HCT116 (cell line): Measurements from ENCODE around the gene VCPKMT. TPM values are rescaled to one million over a fixed set of nuclear protein-coding genes. Genes with fewer than 3 reads are reported as not detected.

Source experiments
- ATAC-seq: fragments of 200-7000 bp; cut with Tn5 transposase; 2 replicates; pipeline ENCODE4 v1.9.1; 2020; ENCODE audit warnings: mild to moderate bottlenecking, moderate library complexity
- BruUV-seq: library from RNA; stranded (reverse); fragments of 400-500 nt; replicated peaks from 2 replicates; lab custom pipeline; 2021; lab: Mats Ljungman, UMichigan
- CTCF ChIA-PET: fragments of 300-600 bp; sonication (Branson Sonifier 250); formaldehyde crosslinking; loops from one replicate; lab custom pipeline; 2021; ENCODE audit warnings: antibody characterized with exemption; lab: Charles Lee
- POLR2A ChIA-PET: fragments of 300-600, 350-600 bp; sonication (Branson Sonifier 250); formaldehyde crosslinking; loops from one replicate; lab custom pipeline; 2021; ENCODE audit warnings: antibody characterized with exemption; lab: Charles Lee
- RAD21 ChIA-PET, 2 experiments: fragments of 300-600 bp; sonication (Branson Sonifier 250); formaldehyde crosslinking; loops; one replicate each; lab custom pipeline; 2023; ENCODE audit warnings: low total read pairs in 2 of 2; ENCODE audit not compliant: uncharacterized antibody in 2 of 2, unreplicated experiment in 2 of 2, low non-redundant PET in 1 of 2; lab: Charles Lee
- DNase-seq: peaks from one replicate; pipeline ENCODE4 v3.0.0-alpha.2; 2010; ENCODE audit warnings: low read depth, low spot score
- H2AFZ ChIP-seq: fragments of 200-600 bp; shearing (Covaris generic), sonication (generic); 2 replicates; pipeline ENCODE4 v1.6.1; 2017; ENCODE audit warnings: low read depth, mixed run types, mixed read lengths, antibody characterized with exemption, low read length; ENCODE audit not compliant: poor library complexity, severe bottlenecking
- H3K27ac ChIP-seq: 2 replicates; pipeline ENCODE4 v1.5.1; 2012; ENCODE audit warnings: low read depth, low read length
- H3K27me3 ChIP-seq: fragments of 200-600 bp; sonication (generic); 2 replicates; pipeline ENCODE4 v1.6.1; 2016; ENCODE audit warnings: mixed run types, low read length, mixed read lengths; ENCODE audit not compliant: insufficient read depth
- H3K36me3 ChIP-seq, 2 experiments: fragments of 200-500 bp in 1 of 2; fragments of 200-600 bp in 1 of 2; sonication (Bioruptor generic) in 1 of 2; sonication (generic) in 1 of 2; 2 replicates each; pipeline versions ENCODE4 v1.5.1 to v1.6.1; 2014 to 2016; ENCODE audit warnings: low read length in 2 of 2, inconsistent platforms in 1 of 2, mixed read lengths in 1 of 2, mixed run types in 1 of 2; ENCODE audit not compliant: insufficient read depth in 2 of 2, control insufficient read depth in 1 of 2
- H3K4me1 ChIP-seq, 2 experiments: fragments of 200-600 bp in 1 of 2; sonication (generic) in 1 of 2; 2 replicates each; pipeline versions ENCODE4 v1.5.1 to v1.6.1; 2012 to 2017; ENCODE audit warnings: low read length in 2 of 2, inconsistent platforms in 1 of 2, mild to moderate bottlenecking in 1 of 2, mixed read lengths in 1 of 2, mixed run types in 1 of 2, moderate library complexity in 1 of 2; ENCODE audit not compliant: insufficient read depth in 2 of 2, control insufficient read depth in 1 of 2
- H3K4me2 ChIP-seq: fragments of 200-600 bp; sonication (generic); 2 replicates; pipeline ENCODE4 v1.6.1; 2017; ENCODE audit warnings: mixed run types, low read length, mixed read lengths
- H3K4me3 ChIP-seq, 2 experiments: fragments of 200-600 bp in 1 of 2; sonication (generic) in 1 of 2; replicated peaks in 1 of 2; 2 replicates each; pipeline ENCODE4 v1.5.1; 2011 to 2016; ENCODE audit warnings: low read length in 2 of 2, control low read depth in 1 of 2, low read depth in 1 of 2, mild to moderate bottlenecking in 1 of 2, mixed read lengths in 1 of 2, mixed run types in 1 of 2
- H3K79me2 ChIP-seq: fragments of 200-600 bp; sonication (generic); 2 replicates; pipeline ENCODE4 v1.6.1; 2017; ENCODE audit warnings: mild to moderate bottlenecking, mixed run types, low read length, moderate library complexity, mixed read lengths; ENCODE audit not compliant: insufficient read depth
- H3K9ac ChIP-seq: fragments of 200-600 bp; sonication (generic); 2 replicates; pipeline ENCODE4 v1.6.1; 2016; ENCODE audit warnings: low read length, mixed read lengths
- H3K9me2 ChIP-seq: fragments of 200-600 bp; sonication (generic), shearing (Covaris generic); 2 replicates; pipeline ENCODE4 v1.6.1; 2017; ENCODE audit warnings: mixed run types, mild to moderate bottlenecking, moderate library complexity; ENCODE audit not compliant: insufficient read depth
- H3K9me3 ChIP-seq, 2 experiments: fragments of 200-500 bp in 1 of 2; fragments of 200-600 bp in 1 of 2; sonication (Bioruptor generic) in 1 of 2; sonication (generic) in 1 of 2; 2 replicates each; pipeline ENCODE4 v1.6.1; 2014 to 2017; ENCODE audit warnings: low read length in 2 of 2, mixed read lengths in 2 of 2, inconsistent platforms in 1 of 2, low read depth in 1 of 2, mild to moderate bottlenecking in 1 of 2, mixed run types in 1 of 2, moderate library complexity in 1 of 2; ENCODE audit not compliant: control insufficient read depth in 1 of 2, insufficient read depth in 1 of 2
- H4K20me1 ChIP-seq: fragments of 200-600 bp; sonication (generic), shearing (Covaris generic); 2 replicates; pipeline ENCODE4 v1.6.1; 2017; ENCODE audit warnings: mixed run types, mild to moderate bottlenecking, moderate library complexity; ENCODE audit not compliant: insufficient read depth
- CBX3 ChIP-seq: IDR thresholded peaks from 2 replicates; pipeline ENCODE4 v1.6.1; 2012; ENCODE audit warnings: low read depth
- EGR1 ChIP-seq: IDR thresholded peaks from 2 replicates; pipeline ENCODE4 v1.6.1; 2012; ENCODE audit warnings: low read depth
- ELF1 ChIP-seq: IDR thresholded peaks from 2 replicates; pipeline ENCODE4 v1.6.1; 2012; ENCODE audit warnings: low read depth, borderline replicate concordance
- EZH2 ChIP-seq: fragments of 200-600 bp; sonication (generic); IDR thresholded peaks from 2 replicates; pipeline ENCODE4 v1.6.1; 2017; ENCODE audit warnings: antibody characterized with exemption, mixed run types
- EZH2phosphoT487 ChIP-seq: fragments of 200-600 bp; IDR thresholded peaks from 2 replicates; pipeline ENCODE4 v1.6.1; 2018; ENCODE audit warnings: antibody characterized with exemption, borderline replicate concordance
- FOSL1 ChIP-seq: IDR thresholded peaks from 2 replicates; pipeline ENCODE4 v1.6.1; 2012; ENCODE audit warnings: low read depth
- JUND ChIP-seq: IDR thresholded peaks from 2 replicates; pipeline ENCODE4 v1.6.1; 2012
- POLR2A ChIP-seq: IDR thresholded peaks from 2 replicates; pipeline ENCODE4 v1.7.0; 2011; ENCODE audit warnings: borderline replicate concordance; ENCODE audit not compliant: insufficient read depth, insufficient read length; ENCODE audit errors: extremely low read depth
- RAD21 ChIP-seq: IDR thresholded peaks from 2 replicates; pipeline ENCODE4 v1.6.1; 2012; ENCODE audit warnings: low read depth, mild to moderate bottlenecking
- SIN3A ChIP-seq: IDR thresholded peaks from 2 replicates; pipeline ENCODE4 v1.6.1; 2012; ENCODE audit warnings: low read depth
- SRF ChIP-seq: IDR thresholded peaks from 2 replicates; pipeline ENCODE4 v1.6.1; 2012; ENCODE audit warnings: low read depth
- TCF7L2 ChIP-seq: IDR thresholded peaks from 2 replicates; pipeline ENCODE4 v1.7.0; 2011; ENCODE audit warnings: borderline replicate concordance, inconsistent platforms; ENCODE audit not compliant: insufficient read depth, insufficient read length; ENCODE audit errors: extremely low read depth
- ZNF274 ChIP-seq: fragments of 200-500 bp; sonication (Bioruptor generic); IDR thresholded peaks from 2 replicates; pipeline ENCODE4 v1.6.1; 2014; ENCODE audit warnings: mild to moderate bottlenecking, low read depth, low read length, inconsistent platforms
- intact Hi-C: fragments of 100-400 bp; cut with micrococcal nuclease; formaldehyde crosslinking; loops from 2 replicates; pipeline ENCODE4 v1.10.0; 2022
- total RNA-seq: library from RNA; stranded (reverse); gene quantifications from one replicate; pipeline ENCODE4 v1.2.1, GENCODE V29; 2021; ENCODE audit not compliant: unreplicated experiment
- TF ChIP-seq, protein P1 (sequence below): IDR thresholded peaks from 2 replicates; pipeline ENCODE4 v1.6.1; 2012; ENCODE audit warnings: low read depth
- TF ChIP-seq, protein P2 (sequence below), 3 experiments: fragments of 200-600 bp in 1 of 3; sonication (generic) in 1 of 3; IDR thresholded peaks in 2 of 3; conservative IDR thresholded peaks in 1 of 3; 2 replicates each; pipeline ENCODE4 v1.5.1; 2012 to 2017; ENCODE audit warnings: low read depth in 2 of 3, low read length in 2 of 3, antibody characterized with exemption in 1 of 3, borderline replicate concordance in 1 of 3, control low read depth in 1 of 3, mild to moderate bottlenecking in 1 of 3, mixed read lengths in 1 of 3, mixed run types in 1 of 3, moderate library complexity in 1 of 3; ENCODE audit not compliant: insufficient read depth in 1 of 3
- TF ChIP-seq, protein P3 (sequence below): IDR thresholded peaks from 2 replicates; pipeline ENCODE4 v1.6.1; 2012
- TF ChIP-seq, protein P4 (sequence below): IDR thresholded peaks from 2 replicates; pipeline ENCODE4 v1.6.1; 2012

Gene VCPKMT
- total RNA-seq, 1 experiment from 2014 or later = 9.7 TPM

DNA sequence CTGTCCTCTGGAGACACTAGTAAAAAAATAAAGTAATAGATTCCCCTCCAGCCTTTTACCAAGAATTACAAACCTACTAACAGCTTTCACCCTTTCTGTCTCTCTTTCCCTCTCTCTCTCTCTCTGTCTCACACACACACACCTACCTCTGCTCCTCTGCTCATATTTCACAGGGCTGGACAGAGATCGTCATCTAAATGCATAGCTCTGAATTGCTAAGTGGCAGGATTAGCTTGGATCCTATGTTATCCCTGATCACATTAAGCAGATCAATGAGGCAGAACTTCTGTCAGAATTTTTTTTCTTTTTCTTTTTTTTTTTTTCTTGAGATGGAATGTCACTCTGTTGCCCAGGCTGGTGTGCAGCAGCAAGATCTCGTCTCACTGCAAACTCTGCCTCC, 22.9 kb downstream of the VCPKMT start:
- no peaks in the 10 kb centered on the region for H3K27me3 ChIP-seq
- RAD21 ChIA-PET = no interaction called here
- no peaks in the 10 kb centered on the region for H3K4me1 ChIP-seq
- no peak overlapping the region for H3K4me3 ChIP-seq
- CTCF ChIA-PET = no interaction called here
- BruUV-seq = no TSS peak
- POLR2A ChIA-PET = no interaction called here
- no peak overlapping the region for H3K4me2 ChIP-seq
- H2AFZ ChIP-seq = no peak overlapping the region
- H4K20me1 ChIP-seq = no peaks in the 10 kb centered on the region
- no peaks in the 10 kb centered on the region for H3K9me3 ChIP-seq
- H3K36me3 ChIP-seq = no peaks in the 10 kb centered on the region
- DNase-seq = no peak
- H3K79me2 ChIP-seq = no peaks in the 10 kb centered on the region
- H3K27ac ChIP-seq = no peak overlapping the region
- ATAC-seq = no peak
- no peaks in the 10 kb centered on the region for H3K9me2 ChIP-seq
- H3K9ac ChIP-seq = no peak overlapping the region
- TF ChIP-seq TCF7L2 (no peak), SIN3A (no peak), EZH2 (no peak), RAD21 (no peak), POLR2A (no peak), EGR1 (no peak), JUND (no peak), EZH2phosphoT487 (no peak), ZNF274 (no peak), ELF1 (no peak), SRF (no peak), FOSL1 (no peak), CBX3 (no peak)
- TF ChIP-seq, protein P1, sequence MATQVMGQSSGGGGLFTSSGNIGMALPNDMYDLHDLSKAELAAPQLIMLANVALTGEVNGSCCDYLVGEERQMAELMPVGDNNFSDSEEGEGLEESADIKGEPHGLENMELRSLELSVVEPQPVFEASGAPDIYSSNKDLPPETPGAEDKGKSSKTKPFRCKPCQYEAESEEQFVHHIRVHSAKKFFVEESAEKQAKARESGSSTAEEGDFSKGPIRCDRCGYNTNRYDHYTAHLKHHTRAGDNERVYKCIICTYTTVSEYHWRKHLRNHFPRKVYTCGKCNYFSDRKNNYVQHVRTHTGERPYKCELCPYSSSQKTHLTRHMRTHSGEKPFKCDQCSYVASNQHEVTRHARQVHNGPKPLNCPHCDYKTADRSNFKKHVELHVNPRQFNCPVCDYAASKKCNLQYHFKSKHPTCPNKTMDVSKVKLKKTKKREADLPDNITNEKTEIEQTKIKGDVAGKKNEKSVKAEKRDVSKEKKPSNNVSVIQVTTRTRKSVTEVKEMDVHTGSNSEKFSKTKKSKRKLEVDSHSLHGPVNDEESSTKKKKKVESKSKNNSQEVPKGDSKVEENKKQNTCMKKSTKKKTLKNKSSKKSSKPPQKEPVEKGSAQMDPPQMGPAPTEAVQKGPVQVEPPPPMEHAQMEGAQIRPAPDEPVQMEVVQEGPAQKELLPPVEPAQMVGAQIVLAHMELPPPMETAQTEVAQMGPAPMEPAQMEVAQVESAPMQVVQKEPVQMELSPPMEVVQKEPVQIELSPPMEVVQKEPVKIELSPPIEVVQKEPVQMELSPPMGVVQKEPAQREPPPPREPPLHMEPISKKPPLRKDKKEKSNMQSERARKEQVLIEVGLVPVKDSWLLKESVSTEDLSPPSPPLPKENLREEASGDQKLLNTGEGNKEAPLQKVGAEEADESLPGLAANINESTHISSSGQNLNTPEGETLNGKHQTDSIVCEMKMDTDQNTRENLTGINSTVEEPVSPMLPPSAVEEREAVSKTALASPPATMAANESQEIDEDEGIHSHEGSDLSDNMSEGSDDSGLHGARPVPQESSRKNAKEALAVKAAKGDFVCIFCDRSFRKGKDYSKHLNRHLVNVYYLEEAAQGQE = no peak
- TF ChIP-seq, protein P2, sequence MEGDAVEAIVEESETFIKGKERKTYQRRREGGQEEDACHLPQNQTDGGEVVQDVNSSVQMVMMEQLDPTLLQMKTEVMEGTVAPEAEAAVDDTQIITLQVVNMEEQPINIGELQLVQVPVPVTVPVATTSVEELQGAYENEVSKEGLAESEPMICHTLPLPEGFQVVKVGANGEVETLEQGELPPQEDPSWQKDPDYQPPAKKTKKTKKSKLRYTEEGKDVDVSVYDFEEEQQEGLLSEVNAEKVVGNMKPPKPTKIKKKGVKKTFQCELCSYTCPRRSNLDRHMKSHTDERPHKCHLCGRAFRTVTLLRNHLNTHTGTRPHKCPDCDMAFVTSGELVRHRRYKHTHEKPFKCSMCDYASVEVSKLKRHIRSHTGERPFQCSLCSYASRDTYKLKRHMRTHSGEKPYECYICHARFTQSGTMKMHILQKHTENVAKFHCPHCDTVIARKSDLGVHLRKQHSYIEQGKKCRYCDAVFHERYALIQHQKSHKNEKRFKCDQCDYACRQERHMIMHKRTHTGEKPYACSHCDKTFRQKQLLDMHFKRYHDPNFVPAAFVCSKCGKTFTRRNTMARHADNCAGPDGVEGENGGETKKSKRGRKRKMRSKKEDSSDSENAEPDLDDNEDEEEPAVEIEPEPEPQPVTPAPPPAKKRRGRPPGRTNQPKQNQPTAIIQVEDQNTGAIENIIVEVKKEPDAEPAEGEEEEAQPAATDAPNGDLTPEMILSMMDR (IDR thresholded peaks at IDR 0.05 in 2 of 3, conservative IDR thresholded peaks at IDR 0.05 in 1 of 3; ENCODE audit: borderline replicate concordance in 1 of 3, insufficient read depth in 1 of 3, low read depth in 2 of 3, low read length in 2 of 3) = no peak
- TF ChIP-seq, protein P3, sequence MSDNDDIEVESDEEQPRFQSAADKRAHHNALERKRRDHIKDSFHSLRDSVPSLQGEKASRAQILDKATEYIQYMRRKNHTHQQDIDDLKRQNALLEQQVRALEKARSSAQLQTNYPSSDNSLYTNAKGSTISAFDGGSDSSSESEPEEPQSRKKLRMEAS = no peak
- TF ChIP-seq, protein P4, sequence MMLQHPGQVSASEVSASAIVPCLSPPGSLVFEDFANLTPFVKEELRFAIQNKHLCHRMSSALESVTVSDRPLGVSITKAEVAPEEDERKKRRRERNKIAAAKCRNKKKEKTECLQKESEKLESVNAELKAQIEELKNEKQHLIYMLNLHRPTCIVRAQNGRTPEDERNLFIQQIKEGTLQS = no peak
- intact Hi-C loops = no loop called here
